GM18519 (cell line): ENCODE data around the gene RDH13.
"Not testable (repeated sequence)": the region's sequence is repeated elsewhere in the genome, so short reads cannot be mapped to it uniquely, and the experiment has no call there.

Source experiments
- ATAC-seq: cut with Tn5 transposase; IDR thresholded peaks from one replicate; pipeline ENCODE4 v1.9.1; 2021; ENCODE audit warnings: mild to moderate bottlenecking, moderate library complexity; ENCODE audit not compliant: unreplicated experiment, low FRiP score

The RDH13 gene

GRCh38 chr19:55079400-55080038 lies 16.6 kb upstream of the RDH13 start:
- ATAC-seq: no peak

- no peak for ATAC-seq
Measured at GRCh38 chr19:55078996-55079395, 16.0 kb upstream of the RDH13 start.

GRCh38 chr19:55077106-55077505 lies 14.2 kb upstream of the RDH13 start:
- ATAC-seq: no peak

- ATAC-seq: no peak
Measured at GRCh38 chr19:55076321-55076720, 13.4 kb upstream of the RDH13 start.

GRCh38 chr19:55075371-55075998 lies 12.5 kb upstream of the RDH13 start, which contains the start of gene EPS8L1:
Gene EPS8L1 (plus strand): TSS chr19:55075869. CDS start chr19:55076445, 576 bp downstream.
- ATAC-seq: no peak

- ATAC-seq: no peak
Measured at GRCh38 chr19:55071913-55072312, 9.0 kb upstream of the RDH13 start.

- ATAC-seq: no peak
Measured at GRCh38 chr19:55071129-55071502, 8.2 kb upstream of the RDH13 start.

- no peak for ATAC-seq
Measured at GRCh38 chr19:55070466-55071128, 7.6 kb upstream of the RDH13 start.

GRCh38 chr19:55069865-55070197 lies 6.9 kb upstream of the RDH13 start:
- no peak for ATAC-seq

GRCh38 chr19:55068950-55069864 lies 6.3 kb upstream of the RDH13 start:
- no peak for ATAC-seq

GRCh38 chr19:55067869-55068268 lies 4.9 kb upstream of the RDH13 start:
- no peak for ATAC-seq

GRCh38 chr19:55066107-55066709 lies 3.3 kb upstream of the RDH13 start:
- ATAC-seq: no peak

GRCh38 chr19:55065516-55065915 lies 2.6 kb upstream of the RDH13 start:
- not testable (repeated sequence) for ATAC-seq

GRCh38 chr19:55063492-55063843 lies 520 bp upstream of the RDH13 start:
- no peak for ATAC-seq

- not testable (repeated sequence) for ATAC-seq
Measured at GRCh38 chr19:55060287-55060686, 2.7 kb downstream of the RDH13 start.

GRCh38 chr19:55058781-55059610 lies 4.0 kb downstream of the RDH13 start:
- no peak for ATAC-seq

- ATAC-seq: no peak
Measured at GRCh38 chr19:55056827-55057226, 6.1 kb downstream of the RDH13 start.

GRCh38 chr19:55053735-55054134 lies 9.2 kb downstream of the RDH13 start:
- no peak for ATAC-seq

GRCh38 chr19:55050749-55051532 lies 12.0 kb downstream of the RDH13 start:
- ATAC-seq: no peak
